Omental fat pad (tissue), 4 donors: ENCODE data around the gene MUC5AC. TPM values are rescaled to one million over a fixed set of nuclear protein-coding genes. Genes with fewer than 3 reads are reported as not detected.

Experiments used
- ATAC-seq: fragments of 150-250 bp; one replicate; pipeline ENCODE4 v1.9.1; 2016; ENCODE audit warnings: mild to moderate bottlenecking, moderate library complexity; ENCODE audit not compliant: low FRiP score
- DNase-seq: peaks from one replicate; pipeline ENCODE4 v3.0.0-alpha.2; 2019; ENCODE audit warnings: low spot score
- total RNA-seq, 4 donors: library from RNA; depleted of rRNA; stranded (reverse); fragments of >200 nt; gene quantifications; one replicate each; pipeline ENCODE4 v1.1.0, GENCODE V29; 2016
- TF ChIP-seq, protein P1 (sequence below), 3 donors: fragments of 450-650 bp; IDR thresholded peaks; one replicate each; pipeline ENCODE4 v1.5.1; 2016 to 2017; ENCODE audit warnings: antibody characterized with exemption in 3 of 3, mild to moderate bottlenecking in 3 of 3, moderate library complexity in 2 of 3

Gene MUC5AC
- total RNA-seq, 4 donors from 2014 or later: not detected

DNA sequence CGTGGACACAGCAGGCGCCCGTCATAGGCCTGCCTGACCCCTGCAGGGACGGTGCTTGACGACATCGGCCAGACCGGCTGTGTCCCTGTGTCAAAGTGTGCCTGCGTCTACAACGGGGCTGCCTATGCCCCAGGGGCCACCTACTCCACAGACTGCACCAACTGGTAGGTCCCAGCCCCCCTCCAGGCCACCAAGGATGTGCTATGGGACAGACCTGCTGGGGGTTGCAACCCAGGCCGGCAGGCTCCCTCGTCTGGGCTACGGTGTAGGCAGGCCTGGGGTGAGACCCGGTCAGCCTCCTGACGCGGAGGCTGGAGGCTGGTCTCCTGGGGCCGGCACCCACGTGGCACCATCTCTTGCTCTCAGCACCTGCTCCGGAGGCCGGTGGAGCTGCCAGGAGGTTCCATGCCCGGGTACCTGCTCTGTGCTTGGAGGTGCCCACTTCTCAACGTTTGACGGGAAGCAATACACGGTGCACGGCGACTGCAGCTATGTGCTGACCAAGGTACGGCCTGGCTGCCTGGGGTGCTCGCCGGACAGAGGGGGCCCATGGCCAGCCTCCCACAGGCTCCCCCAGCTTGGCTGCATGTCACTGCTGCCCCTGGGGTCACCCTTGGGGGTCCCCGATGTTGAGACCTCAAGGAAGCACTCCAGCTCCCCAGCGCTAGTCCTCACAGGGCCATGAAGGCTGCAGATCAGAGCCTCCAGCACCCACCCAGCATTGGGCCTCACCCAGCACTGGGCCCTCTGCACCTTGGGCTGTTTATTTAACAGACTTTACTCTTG lies 7.7 kb downstream of the MUC5AC start:
- DNase-seq: no peak
- TF ChIP-seq, protein P1, sequence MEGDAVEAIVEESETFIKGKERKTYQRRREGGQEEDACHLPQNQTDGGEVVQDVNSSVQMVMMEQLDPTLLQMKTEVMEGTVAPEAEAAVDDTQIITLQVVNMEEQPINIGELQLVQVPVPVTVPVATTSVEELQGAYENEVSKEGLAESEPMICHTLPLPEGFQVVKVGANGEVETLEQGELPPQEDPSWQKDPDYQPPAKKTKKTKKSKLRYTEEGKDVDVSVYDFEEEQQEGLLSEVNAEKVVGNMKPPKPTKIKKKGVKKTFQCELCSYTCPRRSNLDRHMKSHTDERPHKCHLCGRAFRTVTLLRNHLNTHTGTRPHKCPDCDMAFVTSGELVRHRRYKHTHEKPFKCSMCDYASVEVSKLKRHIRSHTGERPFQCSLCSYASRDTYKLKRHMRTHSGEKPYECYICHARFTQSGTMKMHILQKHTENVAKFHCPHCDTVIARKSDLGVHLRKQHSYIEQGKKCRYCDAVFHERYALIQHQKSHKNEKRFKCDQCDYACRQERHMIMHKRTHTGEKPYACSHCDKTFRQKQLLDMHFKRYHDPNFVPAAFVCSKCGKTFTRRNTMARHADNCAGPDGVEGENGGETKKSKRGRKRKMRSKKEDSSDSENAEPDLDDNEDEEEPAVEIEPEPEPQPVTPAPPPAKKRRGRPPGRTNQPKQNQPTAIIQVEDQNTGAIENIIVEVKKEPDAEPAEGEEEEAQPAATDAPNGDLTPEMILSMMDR (IDR thresholded peaks at IDR 0.05): no peak
- no peak for ATAC-seq

DNA sequence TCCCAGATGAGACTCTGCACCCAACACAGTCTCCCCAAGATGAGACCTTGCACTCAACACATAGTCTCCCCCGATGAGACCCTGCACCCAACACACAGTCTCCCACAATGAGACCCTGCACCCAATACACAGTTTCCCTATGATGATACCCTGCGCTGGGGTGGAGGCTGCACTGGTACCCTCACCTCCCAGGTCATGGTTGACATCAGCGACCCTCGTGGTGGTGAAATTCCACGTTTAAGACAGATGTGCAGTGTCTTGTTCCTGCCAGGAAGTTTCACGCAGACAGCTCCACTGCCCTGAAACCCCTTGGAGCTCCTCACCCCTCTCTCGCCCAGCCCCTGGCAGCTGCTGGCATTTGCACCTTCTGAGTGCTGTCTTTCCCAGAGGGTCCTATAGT lies 9.5 kb downstream of the MUC5AC start:
- no peak for ATAC-seq
- TF ChIP-seq, protein P1 (IDR thresholded peaks at IDR 0.05): no peak

DNA sequence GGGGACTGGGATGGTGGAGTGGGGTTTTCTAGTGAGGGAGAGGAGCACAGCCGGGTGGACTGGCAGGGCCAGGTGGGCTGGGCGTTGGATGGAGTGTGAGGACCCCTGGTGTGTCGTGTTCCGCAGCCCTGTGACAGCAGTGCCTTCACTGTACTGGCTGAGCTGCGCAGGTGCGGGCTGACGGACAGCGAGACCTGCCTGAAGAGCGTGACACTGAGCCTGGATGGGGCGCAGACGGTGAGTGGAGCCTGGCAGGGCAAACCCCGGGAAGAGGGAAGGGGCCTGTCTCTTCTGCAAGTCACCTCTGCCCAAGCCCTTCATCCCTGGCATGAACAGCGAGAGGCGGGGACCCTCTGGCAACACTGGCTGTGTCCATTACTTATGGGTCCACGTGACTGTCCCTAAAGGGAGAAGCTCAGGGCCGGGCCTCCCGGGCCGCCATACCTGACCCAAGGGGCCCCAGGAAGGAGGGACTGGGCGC lies 10.0 kb downstream of the MUC5AC start:
- DNase-seq: no peak
- TF ChIP-seq, protein P1 (IDR thresholded peaks at IDR 0.05): no peak
- no peak for ATAC-seq

More for the DNA sequence above, 9.5 kb downstream of the MUC5AC start:
- no peak for DNase-seq

DNA sequence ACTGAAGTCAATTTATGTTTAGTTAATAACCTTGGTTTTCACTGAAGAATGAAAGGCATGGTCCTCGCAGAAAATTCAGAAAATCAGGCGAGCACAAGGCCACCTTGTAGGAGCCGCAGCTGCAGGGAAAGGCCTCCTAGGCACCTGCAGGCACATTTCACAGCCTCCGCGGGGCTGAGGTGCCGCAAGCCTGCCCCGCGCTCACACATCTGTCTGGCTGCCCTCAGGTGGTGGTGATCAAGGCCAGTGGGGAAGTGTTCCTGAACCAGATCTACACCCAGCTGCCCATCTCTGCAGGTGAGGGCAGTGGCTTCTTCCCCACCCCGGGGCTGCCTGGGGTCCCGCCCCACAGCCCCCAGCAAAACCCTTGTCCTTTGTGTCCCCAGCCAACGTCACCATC lies 10.5 kb downstream of the MUC5AC start:
- TF ChIP-seq, protein P1 (IDR thresholded peaks at IDR 0.05): no peak
- no peak for DNase-seq
- ATAC-seq: no peak

DNA sequence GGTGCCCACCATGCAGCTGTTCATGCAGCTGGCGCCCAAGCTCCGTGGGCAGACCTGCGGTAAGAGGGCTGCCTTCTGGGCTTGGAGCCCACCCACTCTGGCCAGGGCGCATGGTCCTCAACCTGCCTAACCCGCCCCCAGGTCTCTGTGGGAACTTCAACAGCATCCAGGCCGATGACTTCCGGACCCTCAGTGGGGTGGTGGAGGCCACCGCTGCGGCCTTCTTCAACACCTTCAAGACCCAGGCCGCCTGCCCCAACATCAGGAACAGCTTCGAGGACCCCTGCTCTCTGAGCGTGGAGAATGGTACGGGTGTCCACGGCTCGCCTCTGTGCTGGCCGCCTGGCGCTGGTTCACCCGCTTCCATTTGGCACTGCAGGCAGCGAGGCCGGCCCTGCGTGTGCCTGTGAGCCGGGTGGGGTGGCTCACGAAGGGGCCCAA lies 11.0 kb downstream of the MUC5AC start:
- TF ChIP-seq, protein P1 (IDR thresholded peaks at IDR 0.05): no peak
- DNase-seq (no peak), ATAC-seq (no peak)

DNA sequence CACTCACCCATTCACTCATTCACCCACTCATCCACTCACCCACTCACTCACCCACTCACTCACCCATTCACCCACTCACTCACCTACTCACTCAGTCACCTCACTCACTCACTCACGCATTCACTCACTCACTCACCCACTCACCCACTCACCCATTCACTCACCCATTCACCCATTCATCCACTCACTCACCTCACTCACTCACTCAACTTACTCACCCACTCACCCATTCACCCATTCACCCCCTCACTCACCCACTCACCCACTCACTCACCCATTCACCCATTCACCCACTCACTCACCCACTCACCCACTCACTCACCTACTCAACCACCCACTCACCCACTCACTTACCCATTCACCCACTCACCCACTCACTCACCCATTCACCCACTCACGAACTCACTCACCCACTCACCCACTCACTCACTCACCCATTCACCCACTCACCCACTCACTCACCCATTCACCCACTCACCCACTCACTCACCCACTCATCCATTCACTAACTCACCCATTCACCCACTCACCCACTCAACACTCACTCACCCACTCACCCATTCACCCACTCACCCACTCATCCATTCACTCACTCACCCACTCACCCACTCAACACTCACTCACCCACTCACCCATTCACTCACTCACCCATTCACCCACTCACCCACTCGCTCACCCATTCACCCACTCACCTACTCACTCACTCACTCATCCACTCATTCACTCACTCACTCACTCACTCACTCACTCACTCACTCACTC lies 13.7 kb downstream of the MUC5AC start:
- ATAC-seq (no peak), DNase-seq (no peak)
- TF ChIP-seq, protein P1 (IDR thresholded peaks at IDR 0.05): no peak
